ENCODE measurements around the gene GRAMD4. TPM values are rescaled to one million over a fixed set of nuclear protein-coding genes. Genes with fewer than 3 reads are reported as not detected.

GRAMD4 gene
- total RNA-seq, 1 donor from 2014 or later, result 58.1 TPM

GRCh38 chr22:46604306-46604690, 15.9 kb upstream of the GRAMD4 start:
- no peak for TF ChIP-seq CTCF (IDR thresholded peaks at IDR 0.05)
- intact Hi-C loops (cut with DNase I), result no loop called here
- Histone ChIP-seq H3K27me3 (ENCODE audit: low read depth) (no peaks in the 10 kb centered on the region), H3K4me1 (peaks cover 34% of the 10 kb centered on the region), H3K9me3 (no peaks in the 10 kb centered on the region), H3K4me3 (no peak overlapping the region), H3K27ac (peak overlapping the region; percentile 53), H3K36me3 (no peaks in the 10 kb centered on the region)
- peak; percentile 71 to 80 for ATAC-seq
- DNase-seq, result peak; percentile 70

- no peak overlapping the region for H3K27ac ChIP-seq
- intact Hi-C loops (cut with DNase I), result no loop called here
- H3K9me3 ChIP-seq, result no peaks in the 10 kb centered on the region
- DNase-seq (no peak), ATAC-seq (no peak)
- H3K36me3 ChIP-seq, result no peaks in the 10 kb centered on the region
- H3K4me3 ChIP-seq, result no peak overlapping the region
- no peaks in the 10 kb centered on the region for H3K27me3 ChIP-seq (ENCODE audit: low read depth)
- H3K4me1 ChIP-seq, result peaks cover 26% of the 10 kb centered on the region
- TF ChIP-seq CTCF (IDR thresholded peaks at IDR 0.05), result no peak
Measured at GRCh38 chr22:46605117-46605516, 15.1 kb upstream of the GRAMD4 start.

GRCh38 chr22:46606886-46607285, 13.3 kb upstream of the GRAMD4 start:
- DNase-seq (no peak), ATAC-seq (no peak)
- H3K27me3 ChIP-seq (ENCODE audit: low read depth), result no peaks in the 10 kb centered on the region
- peaks cover 14% of the 10 kb centered on the region for H3K4me1 ChIP-seq
- no peak overlapping the region for H3K4me3 ChIP-seq
- H3K27ac ChIP-seq, result no peak overlapping the region
- H3K9me3 ChIP-seq, result no peaks in the 10 kb centered on the region
- TF ChIP-seq CTCF (IDR thresholded peaks at IDR 0.05), result no peak
- intact Hi-C loops (cut with DNase I), result no loop called here
- no peaks in the 10 kb centered on the region for H3K36me3 ChIP-seq

- DNase-seq (peak; percentile 66), ATAC-seq (peak; percentile 89 to 91)
- Histone ChIP-seq H3K27ac (no peak overlapping the region), H3K36me3 (no peaks in the 10 kb centered on the region), H3K4me3 (no peak overlapping the region), H3K9me3 (no peaks in the 10 kb centered on the region), H3K4me1 (peaks cover 20% of the 10 kb centered on the region), H3K27me3 (ENCODE audit: low read depth) (no peaks in the 10 kb centered on the region)
- intact Hi-C loops (cut with DNase I), result no loop called here
- no peak for TF ChIP-seq CTCF (IDR thresholded peaks at IDR 0.05)
Measured at GRCh38 chr22:46607483-46608114, 12.6 kb upstream of the GRAMD4 start.

GRCh38 chr22:46609175-46609690, 11.0 kb upstream of the GRAMD4 start:
- ATAC-seq, result no peak
- H3K4me1 ChIP-seq, result peaks cover 29% of the 10 kb centered on the region
- no peak overlapping the region for H3K4me3 ChIP-seq

More at GRCh38 chr22:46609175-46609690, 11.0 kb upstream of the GRAMD4 start:
- Histone ChIP-seq H3K27ac (no peak overlapping the region), H3K9me3 (no peaks in the 10 kb centered on the region), H3K36me3 (no peaks in the 10 kb centered on the region), H3K27me3 (ENCODE audit: low read depth) (no peaks in the 10 kb centered on the region)
- DNase-seq, result peak; percentile 51
- TF ChIP-seq CTCF (IDR thresholded peaks at IDR 0.05), result no peak
- intact Hi-C loops (cut with DNase I), result no loop called here
